ENCODE results near the gene GJB2.

The GJB2 gene

DNA sequence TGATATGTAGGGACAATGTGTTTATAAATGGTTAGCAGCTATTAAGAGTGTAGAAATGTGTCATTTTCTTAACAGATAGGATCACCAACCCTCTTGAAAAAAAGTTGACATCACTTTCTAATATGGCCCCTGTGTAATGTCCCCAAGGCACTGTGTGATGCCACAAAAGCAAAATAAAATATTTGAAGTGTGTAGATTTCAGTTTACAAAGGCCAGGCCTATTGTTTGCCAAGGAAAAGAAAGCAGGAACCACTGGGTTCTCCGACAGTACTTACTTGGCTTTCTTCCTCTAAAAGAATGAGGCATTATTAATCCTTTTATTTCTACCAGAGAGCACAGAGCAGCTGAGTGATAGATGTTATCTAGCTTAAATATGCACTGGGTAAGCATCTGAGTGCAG, 21.4 kb downstream of the GJB2 start:
- TF ChIP-seq, protein P1, sequence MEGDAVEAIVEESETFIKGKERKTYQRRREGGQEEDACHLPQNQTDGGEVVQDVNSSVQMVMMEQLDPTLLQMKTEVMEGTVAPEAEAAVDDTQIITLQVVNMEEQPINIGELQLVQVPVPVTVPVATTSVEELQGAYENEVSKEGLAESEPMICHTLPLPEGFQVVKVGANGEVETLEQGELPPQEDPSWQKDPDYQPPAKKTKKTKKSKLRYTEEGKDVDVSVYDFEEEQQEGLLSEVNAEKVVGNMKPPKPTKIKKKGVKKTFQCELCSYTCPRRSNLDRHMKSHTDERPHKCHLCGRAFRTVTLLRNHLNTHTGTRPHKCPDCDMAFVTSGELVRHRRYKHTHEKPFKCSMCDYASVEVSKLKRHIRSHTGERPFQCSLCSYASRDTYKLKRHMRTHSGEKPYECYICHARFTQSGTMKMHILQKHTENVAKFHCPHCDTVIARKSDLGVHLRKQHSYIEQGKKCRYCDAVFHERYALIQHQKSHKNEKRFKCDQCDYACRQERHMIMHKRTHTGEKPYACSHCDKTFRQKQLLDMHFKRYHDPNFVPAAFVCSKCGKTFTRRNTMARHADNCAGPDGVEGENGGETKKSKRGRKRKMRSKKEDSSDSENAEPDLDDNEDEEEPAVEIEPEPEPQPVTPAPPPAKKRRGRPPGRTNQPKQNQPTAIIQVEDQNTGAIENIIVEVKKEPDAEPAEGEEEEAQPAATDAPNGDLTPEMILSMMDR (IDR thresholded peaks at IDR 0.05; ENCODE audit: poor library complexity, severe bottlenecking): no peak
- peaks cover 11% of the 10 kb centered on the region for H3K4me1 ChIP-seq (ENCODE audit: insufficient read depth, poor library complexity, severe bottlenecking)

DNA sequence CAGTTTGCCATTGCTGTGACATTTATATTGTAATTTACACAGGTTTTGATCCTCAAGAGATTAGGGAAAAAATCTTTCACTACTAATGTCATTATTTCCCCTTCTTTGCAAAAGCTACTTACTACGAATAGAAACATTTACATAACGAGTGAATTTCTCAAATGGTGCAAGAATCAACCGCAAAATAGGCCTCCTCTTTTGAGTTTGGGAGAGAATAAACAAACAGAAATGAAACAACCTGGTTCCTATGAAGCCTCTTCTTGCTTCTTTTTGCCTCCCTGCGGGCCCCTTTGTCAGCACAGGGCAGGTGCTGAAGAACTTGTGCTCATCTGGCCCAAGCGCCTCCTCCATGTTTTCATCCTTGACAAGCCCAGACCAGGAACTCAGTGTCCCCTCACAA, 21.8 kb downstream of the GJB2 start:
- H3K4me3 ChIP-seq (ENCODE audit: severe bottlenecking): no peak overlapping the region
- no peaks in the 10 kb centered on the region for H3K9me3 ChIP-seq (ENCODE audit: severe bottlenecking)
- no peak for ATAC-seq (ENCODE audit: low read depth)
- DNase-seq (ENCODE audit: low spot score): no peak
- H3K27ac ChIP-seq (ENCODE audit: poor library complexity, severe bottlenecking): no peak overlapping the region
- peaks cover 11% of the 10 kb centered on the region for H3K4me1 ChIP-seq (ENCODE audit: insufficient read depth, poor library complexity, severe bottlenecking)
- TF ChIP-seq, protein P1 (IDR thresholded peaks at IDR 0.05; ENCODE audit: poor library complexity, severe bottlenecking): no peak
- no peaks in the 10 kb centered on the region for H3K36me3 ChIP-seq (ENCODE audit: low read depth)
- no peaks in the 10 kb centered on the region for H3K27me3 ChIP-seq (ENCODE audit: insufficient read depth, poor library complexity, severe bottlenecking)

More for the DNA sequence above, 21.4 kb downstream of the GJB2 start:
- ATAC-seq (ENCODE audit: low read depth) (no peak), DNase-seq (ENCODE audit: low spot score) (no peak)
- Histone ChIP-seq H3K4me3 (ENCODE audit: severe bottlenecking) (no peak overlapping the region), H3K9me3 (ENCODE audit: severe bottlenecking) (no peaks in the 10 kb centered on the region), H3K27me3 (ENCODE audit: insufficient read depth, poor library complexity, severe bottlenecking) (no peaks in the 10 kb centered on the region), H3K36me3 (ENCODE audit: low read depth) (no peaks in the 10 kb centered on the region), H3K27ac (ENCODE audit: poor library complexity, severe bottlenecking) (no peak overlapping the region)

DNA sequence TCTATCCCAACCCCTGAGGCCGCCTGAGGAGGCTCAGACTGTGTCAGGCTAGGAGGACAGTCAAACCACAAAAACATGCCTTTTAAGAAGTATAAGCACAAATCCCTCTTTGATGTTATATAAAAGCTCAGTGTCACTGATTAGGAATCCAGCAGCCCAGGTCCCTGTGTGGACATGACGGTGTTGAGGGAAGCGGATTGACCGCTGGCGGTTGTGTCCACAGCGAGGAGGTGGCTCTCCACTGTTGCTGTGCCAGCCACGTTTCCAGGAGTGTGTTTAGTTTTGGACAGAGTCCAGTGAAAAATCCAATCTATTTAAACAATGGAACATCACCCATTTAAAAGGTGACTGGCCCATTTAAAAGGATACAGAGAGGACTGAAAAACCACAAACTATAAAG, 24.3 kb downstream of the GJB2 start:
- TF ChIP-seq, protein P1 (IDR thresholded peaks at IDR 0.05; ENCODE audit: poor library complexity, severe bottlenecking): no peak
- Histone ChIP-seq H3K9me3 (ENCODE audit: severe bottlenecking) (no peaks in the 10 kb centered on the region), H3K27me3 (ENCODE audit: insufficient read depth, poor library complexity, severe bottlenecking) (no peaks in the 10 kb centered on the region), H3K4me1 (ENCODE audit: insufficient read depth, poor library complexity, severe bottlenecking) (no peaks in the 10 kb centered on the region), H3K36me3 (ENCODE audit: low read depth) (no peaks in the 10 kb centered on the region), H3K27ac (ENCODE audit: poor library complexity, severe bottlenecking) (no peak overlapping the region), H3K4me3 (ENCODE audit: severe bottlenecking) (no peak overlapping the region)
- no peak for DNase-seq (ENCODE audit: low spot score)
- no peak for ATAC-seq (ENCODE audit: low read depth)

DNA sequence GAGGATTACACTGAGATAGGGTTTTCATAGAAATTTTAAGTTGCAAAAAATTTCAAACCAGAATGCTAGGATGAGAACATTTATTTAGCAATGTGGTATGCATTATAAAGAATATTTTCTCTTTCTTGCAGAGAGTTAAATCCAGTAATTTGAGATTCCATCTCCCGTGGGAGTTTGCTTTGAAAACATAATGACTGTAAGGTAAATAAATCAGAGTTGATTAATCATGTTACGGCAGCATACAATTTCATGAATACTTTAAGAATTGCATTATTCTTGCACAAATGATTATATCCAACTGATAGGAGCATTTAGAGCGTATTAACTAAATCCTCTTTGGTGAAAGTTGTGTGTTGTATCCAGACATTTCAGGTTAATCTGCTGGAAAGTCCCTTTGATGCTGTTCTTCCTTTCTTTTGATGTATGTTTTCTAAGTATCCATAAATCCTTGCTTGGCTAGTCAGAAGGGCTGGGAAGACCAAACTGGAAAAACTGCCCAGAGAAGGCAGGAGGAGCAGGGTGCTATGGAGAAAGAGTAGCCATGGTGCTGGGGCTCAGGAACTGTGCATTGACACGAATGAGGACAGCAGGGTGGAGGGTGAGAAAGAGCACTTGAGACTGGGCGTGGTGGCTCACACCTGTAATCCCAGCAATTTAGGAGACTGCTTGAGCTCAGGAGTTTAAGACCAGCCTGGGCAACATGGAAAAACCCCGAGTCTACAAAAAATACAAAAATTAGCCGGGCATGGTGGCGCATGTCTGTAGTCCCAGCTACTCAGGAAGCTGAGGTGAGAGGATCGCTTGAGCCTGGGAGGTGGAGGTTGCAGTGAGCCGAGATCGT, 27.1 kb downstream of the GJB2 start:
- Histone ChIP-seq H3K27me3 (ENCODE audit: insufficient read depth, poor library complexity, severe bottlenecking) (peaks cover 16% of the 10 kb centered on the region), H3K27ac (ENCODE audit: poor library complexity, severe bottlenecking) (no peak overlapping the region), H3K9me3 (ENCODE audit: severe bottlenecking) (no peaks in the 10 kb centered on the region), H3K4me1 (ENCODE audit: insufficient read depth, poor library complexity, severe bottlenecking) (no peaks in the 10 kb centered on the region), H3K4me3 (ENCODE audit: severe bottlenecking) (no peak overlapping the region), H3K36me3 (ENCODE audit: low read depth) (no peaks in the 10 kb centered on the region)
- TF ChIP-seq, protein P1 (IDR thresholded peaks at IDR 0.05; ENCODE audit: poor library complexity, severe bottlenecking): no peak
- ATAC-seq (ENCODE audit: low read depth) (no peak), DNase-seq (ENCODE audit: low spot score) (no peak)

DNA sequence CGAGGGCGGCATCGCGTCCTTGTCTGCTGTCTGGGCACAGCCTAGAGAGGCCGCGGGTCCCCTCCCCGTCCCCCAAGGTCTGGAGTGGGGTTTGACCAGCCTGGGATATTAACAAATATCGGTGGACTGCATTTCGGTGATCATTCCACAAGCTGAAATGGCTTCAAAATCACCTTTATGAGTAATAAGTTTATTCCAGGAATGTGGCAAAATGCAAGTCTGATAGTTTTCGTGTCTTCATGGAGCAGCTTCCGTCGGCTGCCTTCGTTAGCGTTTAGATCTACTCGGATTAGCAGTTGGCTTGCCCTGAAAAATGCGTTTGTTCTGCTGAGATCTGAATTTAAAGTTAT, 30.8 kb downstream of the GJB2 start:
- Histone ChIP-seq H3K27ac (ENCODE audit: poor library complexity, severe bottlenecking) (no peak overlapping the region), H3K4me1 (ENCODE audit: insufficient read depth, poor library complexity, severe bottlenecking) (no peaks in the 10 kb centered on the region), H3K27me3 (ENCODE audit: insufficient read depth, poor library complexity, severe bottlenecking) (peaks cover 51% of the 10 kb centered on the region), H3K36me3 (ENCODE audit: low read depth) (no peaks in the 10 kb centered on the region), H3K4me3 (ENCODE audit: severe bottlenecking) (no peak overlapping the region), H3K9me3 (ENCODE audit: severe bottlenecking) (no peaks in the 10 kb centered on the region)
- DNase-seq (ENCODE audit: low spot score) (no peak), ATAC-seq (ENCODE audit: low read depth) (no peak)
- TF ChIP-seq, protein P1 (IDR thresholded peaks at IDR 0.05; ENCODE audit: poor library complexity, severe bottlenecking): no peak

All from RWPE2 (cell line).